Endodermal cell (in vitro differentiated cells): ENCODE data around the gene GGT5. TPM values are rescaled to one million over a fixed set of nuclear protein-coding genes. Genes with fewer than 3 reads are reported as not detected.
"Not testable (repeated sequence)": the region's sequence is repeated elsewhere in the genome, so short reads cannot be mapped to it uniquely, and the experiment has no call there.

Source experiments
- DNase-seq: peaks from one replicate; pipeline ENCODE4 v3.0.0-alpha.2; 2017
- H3K27ac ChIP-seq: 2 replicates; pipeline ENCODE4 v1.5.1; 2013; ENCODE audit warnings: mild to moderate bottlenecking, low read depth, low read length, moderate library complexity
- H3K27me3 ChIP-seq: 2 replicates; pipeline ENCODE4 v1.6.1; 2013; ENCODE audit warnings: mild to moderate bottlenecking, low read length, moderate library complexity; ENCODE audit not compliant: insufficient read depth, control insufficient read depth, poor library complexity, severe bottlenecking
- H3K36me3 ChIP-seq: 2 replicates; pipeline ENCODE4 v1.7.0; 2013; ENCODE audit warnings: mild to moderate bottlenecking, low read length, moderate library complexity; ENCODE audit not compliant: control insufficient read depth, insufficient read depth
- H3K4me1 ChIP-seq: one replicate; pipeline ENCODE4 v1.7.0; 2013; ENCODE audit warnings: low read length; ENCODE audit not compliant: control insufficient read depth, insufficient read depth
- H3K4me3 ChIP-seq: 2 replicates; pipeline ENCODE4 v1.5.1; 2013; ENCODE audit warnings: mild to moderate bottlenecking, low read length, moderate library complexity
- H3K9ac ChIP-seq: 2 replicates; pipeline ENCODE4 v1.6.1; 2013; ENCODE audit warnings: mild to moderate bottlenecking, low read length, moderate library complexity; ENCODE audit not compliant: poor library complexity, severe bottlenecking; ENCODE audit errors: extremely low read depth
- H3K9me3 ChIP-seq: 2 replicates; pipeline ENCODE4 v1.6.1; 2013; ENCODE audit warnings: mild to moderate bottlenecking, low read length, moderate library complexity; ENCODE audit not compliant: control insufficient read depth
- H3K27ac Mint-ChIP-seq: 2 replicates; pipeline ENCODE4 v1.8.0; 2020; ENCODE audit warnings: mixed read lengths
- H3K27me3 Mint-ChIP-seq: 2 replicates; pipeline ENCODE4 v1.8.0; 2021; ENCODE audit warnings: mild to moderate bottlenecking, mixed read lengths; ENCODE audit not compliant: insufficient read depth
- H3K36me3 Mint-ChIP-seq: 2 replicates; pipeline ENCODE4 v1.8.0; 2020; ENCODE audit warnings: low read depth, mixed read lengths
- H3K4me1 Mint-ChIP-seq: 2 replicates; pipeline ENCODE4 v1.8.0; 2020; ENCODE audit warnings: mixed read lengths
- H3K4me3 Mint-ChIP-seq: 2 replicates; pipeline ENCODE4 v1.8.0; 2020; ENCODE audit warnings: mild to moderate bottlenecking, moderate library complexity, mixed read lengths
- H3K9me3 Mint-ChIP-seq: 2 replicates; pipeline ENCODE4 v1.8.0; 2020; ENCODE audit warnings: mild to moderate bottlenecking, mixed read lengths
- WGBS, 2 experiments: methylation state at CpG; one replicate each; pipeline versions ENCODE4 v1.1.5 to v1.1.7; 2013; ENCODE audit warnings: missing lambda C conversion rate in 2 of 2, mixed read lengths in 1 of 2; ENCODE audit not compliant: insufficient coverage in 1 of 2, insufficient read length in 1 of 2; 5-methylcytosine and 5-hydroxymethylcytosine counted together
- total RNA-seq, 2 donors: library from RNA; stranded (reverse); fragmentation: NEBNext Ultra II Directional in 1 of 2; extraction: Animal tissue kit (Norgen Biotek cat#: 25700) in 1 of 2; gene quantifications; 2 replicates in 1 of 2; 3 replicates in 1 of 2; pipeline ENCODE4 v1.2.1, GENCODE V29; 2021
- TF ChIP-seq, protein P1 (sequence below): fragments of 200-600 bp; sonication (generic); conservative IDR thresholded peaks from 2 replicates; pipeline ENCODE4 v1.5.0; 2021; ENCODE audit warnings: antibody characterized with exemption, mild to moderate bottlenecking

The GGT5 gene
- total RNA-seq, 2 donors from 2014 or later: 0.29 TPM; not detected in 1

- TF ChIP-seq, protein P1, sequence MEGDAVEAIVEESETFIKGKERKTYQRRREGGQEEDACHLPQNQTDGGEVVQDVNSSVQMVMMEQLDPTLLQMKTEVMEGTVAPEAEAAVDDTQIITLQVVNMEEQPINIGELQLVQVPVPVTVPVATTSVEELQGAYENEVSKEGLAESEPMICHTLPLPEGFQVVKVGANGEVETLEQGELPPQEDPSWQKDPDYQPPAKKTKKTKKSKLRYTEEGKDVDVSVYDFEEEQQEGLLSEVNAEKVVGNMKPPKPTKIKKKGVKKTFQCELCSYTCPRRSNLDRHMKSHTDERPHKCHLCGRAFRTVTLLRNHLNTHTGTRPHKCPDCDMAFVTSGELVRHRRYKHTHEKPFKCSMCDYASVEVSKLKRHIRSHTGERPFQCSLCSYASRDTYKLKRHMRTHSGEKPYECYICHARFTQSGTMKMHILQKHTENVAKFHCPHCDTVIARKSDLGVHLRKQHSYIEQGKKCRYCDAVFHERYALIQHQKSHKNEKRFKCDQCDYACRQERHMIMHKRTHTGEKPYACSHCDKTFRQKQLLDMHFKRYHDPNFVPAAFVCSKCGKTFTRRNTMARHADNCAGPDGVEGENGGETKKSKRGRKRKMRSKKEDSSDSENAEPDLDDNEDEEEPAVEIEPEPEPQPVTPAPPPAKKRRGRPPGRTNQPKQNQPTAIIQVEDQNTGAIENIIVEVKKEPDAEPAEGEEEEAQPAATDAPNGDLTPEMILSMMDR: no peak
- H3K27ac Mint-ChIP-seq: no peak overlapping the region
- Histone ChIP-seq H3K27me3 (no peaks in the 10 kb centered on the region), H3K27ac (no peak overlapping the region), H3K9ac (no peak overlapping the region), H3K4me1 (no peaks in the 10 kb centered on the region), H3K4me3 (no peak overlapping the region), H3K36me3 (no peaks in the 10 kb centered on the region), H3K9me3 (no peaks in the 10 kb centered on the region)
- peaks cover 8% of the 10 kb centered on the region for H3K4me1 Mint-ChIP-seq
- no peaks in the 10 kb centered on the region for H3K9me3 Mint-ChIP-seq
- 94 to 95% methylated on average over 2 to 3 of the region's 3 CpGs for WGBS, 2 experiments
- peaks cover 3% of the 10 kb centered on the region for H3K27me3 Mint-ChIP-seq
- H3K4me3 Mint-ChIP-seq: no peak overlapping the region
- H3K36me3 Mint-ChIP-seq: no peaks in the 10 kb centered on the region
- no peak for DNase-seq
Observed at GRCh38 chr22:24217384-24217783, 27.5 kb downstream of the GGT5 start.

DNA sequence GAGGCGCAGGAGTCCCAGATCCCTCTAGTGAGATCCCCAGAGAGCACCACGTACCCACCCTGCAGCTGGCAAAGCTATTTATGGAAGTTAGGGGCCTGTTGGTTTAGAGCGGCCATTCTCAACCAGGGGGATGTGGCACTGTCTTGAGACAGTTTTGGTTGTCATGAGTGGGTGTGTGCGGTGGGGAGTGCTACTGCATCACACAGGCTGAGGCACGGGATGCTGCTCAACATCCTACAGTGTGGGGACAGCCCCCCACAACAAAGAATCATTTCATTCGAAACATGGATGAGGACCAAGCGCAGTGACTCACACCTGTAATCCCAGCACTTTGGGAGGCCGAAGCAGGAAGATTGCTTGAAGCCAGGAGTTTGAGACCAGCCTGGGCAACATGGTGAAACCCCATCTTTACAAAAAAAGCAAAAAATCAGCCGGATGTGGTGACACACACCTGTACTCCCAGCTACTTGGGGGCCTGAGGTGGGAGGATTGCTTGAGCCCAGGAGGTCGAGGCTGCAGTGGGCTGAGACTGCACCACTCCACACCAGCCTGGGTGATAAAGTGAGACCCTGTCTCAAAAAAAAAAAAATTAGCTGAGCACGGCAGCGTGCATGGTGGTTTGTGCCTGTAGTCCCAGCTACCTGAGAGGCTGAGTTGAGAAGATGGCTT is 28.2 kb downstream of the GGT5 start:
- no peak overlapping the region for H3K4me3 Mint-ChIP-seq
- no peak overlapping the region for H3K27ac Mint-ChIP-seq
- no peaks in the 10 kb centered on the region for H3K4me1 ChIP-seq
- no peak overlapping the region for H3K27ac ChIP-seq
- H3K9ac ChIP-seq: no peak overlapping the region
- TF ChIP-seq, protein P1: no peak
- peaks cover 10% of the 10 kb centered on the region for H3K4me1 Mint-ChIP-seq
- WGBS, 2 experiments: 89 to 93% methylated on average over 12 of the region's 12 CpGs
- peaks cover 3% of the 10 kb centered on the region for H3K27me3 Mint-ChIP-seq
- no peaks in the 10 kb centered on the region for H3K36me3 Mint-ChIP-seq
- no peaks in the 10 kb centered on the region for H3K9me3 Mint-ChIP-seq
- no peaks in the 10 kb centered on the region for H3K9me3 ChIP-seq
- no peak for DNase-seq
- H3K27me3 ChIP-seq: no peaks in the 10 kb centered on the region
- no peak overlapping the region for H3K4me3 ChIP-seq
- H3K36me3 ChIP-seq: no peaks in the 10 kb centered on the region

DNA sequence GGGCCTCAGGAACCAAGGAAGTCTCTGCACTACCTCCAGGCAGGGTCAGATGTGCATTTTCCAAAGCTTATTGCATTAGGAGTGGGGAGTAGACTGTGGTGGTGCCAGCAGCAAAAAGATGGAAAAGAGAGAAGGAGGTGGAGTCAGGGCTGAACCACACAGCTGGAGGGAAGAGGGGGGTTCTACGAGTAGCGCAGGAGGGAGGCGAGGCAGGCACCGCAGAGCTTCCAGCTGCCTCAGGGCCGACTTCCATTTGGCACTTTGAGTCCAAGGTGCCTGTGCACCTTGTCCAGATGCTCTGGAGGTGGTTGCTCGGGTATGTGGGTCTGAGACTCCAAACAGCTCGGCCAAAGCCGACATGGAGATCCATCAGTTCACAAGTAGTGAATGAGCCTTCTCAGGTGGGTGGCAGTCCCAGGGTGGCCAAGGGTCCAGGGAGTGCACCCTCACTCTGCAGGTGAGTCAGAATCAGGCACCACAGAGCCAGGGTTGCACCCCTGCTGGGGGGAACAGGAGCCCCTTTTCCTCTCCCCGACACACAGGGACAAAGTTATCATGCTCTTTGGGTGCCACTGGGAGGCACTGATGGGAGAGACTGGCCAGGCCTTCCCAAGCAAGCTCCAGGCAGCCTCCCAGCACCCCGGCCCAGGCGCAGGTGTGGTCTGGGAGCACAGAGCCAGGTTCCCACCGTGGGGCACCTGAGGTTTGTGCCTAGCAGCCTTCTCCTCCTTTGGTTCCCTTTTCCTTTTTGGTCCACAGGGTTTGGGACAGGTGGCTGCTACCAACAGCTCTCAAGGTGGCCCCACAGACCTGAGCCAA is 30.2 kb downstream of the GGT5 start:
- H3K36me3 ChIP-seq: no peaks in the 10 kb centered on the region
- H3K27ac ChIP-seq: no peak overlapping the region
- no peak overlapping the region for H3K4me3 ChIP-seq
- H3K4me3 Mint-ChIP-seq: no peak overlapping the region
- WGBS, 2 experiments: 91 to 93% methylated on average over 8 to 12 of the region's 12 CpGs
- no peaks in the 10 kb centered on the region for H3K9me3 ChIP-seq
- TF ChIP-seq, protein P1: no peak
- DNase-seq: no peak
- H3K4me1 ChIP-seq: no peaks in the 10 kb centered on the region
- no peaks in the 10 kb centered on the region for H3K36me3 Mint-ChIP-seq
- H3K27me3 Mint-ChIP-seq: peaks cover 3% of the 10 kb centered on the region
- no peak overlapping the region for H3K9ac ChIP-seq
- H3K27ac Mint-ChIP-seq: no peak overlapping the region
- H3K27me3 ChIP-seq: no peaks in the 10 kb centered on the region
- peaks cover 18% of the 10 kb centered on the region for H3K4me1 Mint-ChIP-seq
- no peaks in the 10 kb centered on the region for H3K9me3 Mint-ChIP-seq

GRCh38 chr22:24213111-24213510 is 31.8 kb downstream of the GGT5 start:
- H3K9ac ChIP-seq, H3K36me3 Mint-ChIP-seq, H3K27me3 ChIP-seq, H3K9me3 Mint-ChIP-seq, H3K4me1 ChIP-seq, DNase-seq, H3K4me3 ChIP-seq, H3K9me3 ChIP-seq, H3K27me3 Mint-ChIP-seq, H3K36me3 ChIP-seq, H3K27ac Mint-ChIP-seq, H3K27ac ChIP-seq, H3K4me3 Mint-ChIP-seq: not testable (repeated sequence)
- peaks cover 18% of the 10 kb centered on the region for H3K4me1 Mint-ChIP-seq
- WGBS, 2 experiments: 92 to 95% methylated on average over 6 to 8 of the region's 9 CpGs

GRCh38 chr22:24211716-24212115 is 33.2 kb downstream of the GGT5 start:
- WGBS, 2 experiments: 94 to 98% methylated on average over 4 of the region's 6 CpGs
- not testable (repeated sequence) for H3K36me3 Mint-ChIP-seq, H3K9ac ChIP-seq, H3K36me3 ChIP-seq, H3K4me3 ChIP-seq, H3K9me3 ChIP-seq, H3K4me3 Mint-ChIP-seq, DNase-seq, H3K9me3 Mint-ChIP-seq, H3K27ac ChIP-seq, H3K4me1 ChIP-seq, H3K27me3 Mint-ChIP-seq, H3K27me3 ChIP-seq
- peak overlapping the region; percentile 22 for H3K27ac Mint-ChIP-seq
- peaks cover 29% of the 10 kb centered on the region for H3K4me1 Mint-ChIP-seq
